PC-3 (cell line): ENCODE results near the gene CHRND. TPM values are rescaled to one million over a fixed set of nuclear protein-coding genes. Genes with fewer than 3 reads are reported as not detected.

ENCODE experiments used
- ATAC-seq: fragments of 200-7000 bp; cut with Tn5 transposase; 2 replicates; pipeline ENCODE4 v1.9.1; 2020; ENCODE audit warnings: mild to moderate bottlenecking, moderate library complexity
- BruUV-seq: library from RNA; stranded (reverse); fragments of 400-500 nt; replicated peaks from 2 replicates; lab custom pipeline; 2021; lab: Mats Ljungman, UMichigan
- CTCF ChIA-PET: fragments of 300-600 bp; sonication (Branson Sonifier 250); formaldehyde crosslinking; loops from one replicate; lab custom pipeline; 2022; ENCODE audit warnings: antibody characterized with exemption; lab: Charles Lee
- POLR2A ChIA-PET: fragments of 300-600 bp; sonication (Branson Sonifier 250); formaldehyde crosslinking; loops from one replicate; lab custom pipeline; 2022; ENCODE audit warnings: antibody characterized with exemption; ENCODE audit not compliant: unreplicated experiment; lab: Charles Lee
- DNase-seq: peaks from one replicate; pipeline ENCODE4 v3.0.0-alpha.2; 2015
- H2AFZ ChIP-seq: fragments of 300-600 bp; sonication (generic); 2 replicates; pipeline ENCODE4 v1.6.0; 2016; ENCODE audit warnings: antibody characterized with exemption, low read length
- H3F3A ChIP-seq: fragments of 300-600 bp; sonication (generic); one replicate; pipeline ENCODE4 v1.6.0; 2017; ENCODE audit warnings: antibody characterized with exemption, low read length, control low read depth, mild to moderate bottlenecking; ENCODE audit not compliant: unreplicated experiment
- H3K27ac ChIP-seq: fragments of 300-600 bp; sonication (generic); 2 replicates; pipeline ENCODE4 v1.5.1; 2016; ENCODE audit warnings: mild to moderate bottlenecking, low read length
- H3K27me3 ChIP-seq: fragments of 300-600 bp; sonication (generic); 2 replicates; pipeline ENCODE4 v1.6.1; 2016; ENCODE audit warnings: low read length, mixed read lengths
- H3K36me3 ChIP-seq: fragments of 300-600 bp; sonication (generic); 2 replicates; pipeline ENCODE4 v1.6.1; 2016; ENCODE audit warnings: low read depth, mixed run types, low read length, mixed read lengths
- H3K4me1 ChIP-seq: fragments of 300-600 bp; sonication (generic); 2 replicates; pipeline ENCODE4 v1.5.1; 2016; ENCODE audit warnings: low read length; ENCODE audit not compliant: insufficient read depth
- H3K4me2 ChIP-seq: fragments of 300-600 bp; sonication (generic); 2 replicates; pipeline ENCODE4 v1.6.0; 2016; ENCODE audit warnings: low read length
- H3K4me3 ChIP-seq: fragments of 300-600 bp; sonication (generic); 2 replicates; pipeline ENCODE4 v1.5.1; 2016; ENCODE audit warnings: mild to moderate bottlenecking, low read length, mixed read lengths
- H3K79me2 ChIP-seq: fragments of 300-600 bp; sonication (generic); 2 replicates; pipeline ENCODE4 v1.6.1; 2017; ENCODE audit warnings: low read length, mixed read lengths
- H3K9ac ChIP-seq: fragments of 300-600 bp; sonication (generic); 2 replicates; pipeline ENCODE4 v1.6.0; 2016; ENCODE audit warnings: mild to moderate bottlenecking, low read length
- H3K9me2 ChIP-seq: fragments of 300-600 bp; sonication (generic); replicated peaks from 2 replicates; pipeline ENCODE4 v1.6.1; 2016; ENCODE audit warnings: mixed run types, low read length, mixed read lengths
- H3K9me3 ChIP-seq: fragments of 300-600 bp; sonication (generic); 2 replicates; pipeline ENCODE4 v1.6.1; 2016; ENCODE audit warnings: low read length, mixed read lengths
- H4K20me1 ChIP-seq: fragments of 300-600 bp; sonication (generic); 2 replicates; pipeline ENCODE4 v1.6.1; 2016; ENCODE audit warnings: low read length, mixed read lengths
- EZH2 ChIP-seq: fragments of 300-600 bp; sonication (generic); IDR thresholded peaks from one replicate; pipeline ENCODE4 v1.6.1; 2017; ENCODE audit warnings: antibody characterized with exemption, mild to moderate bottlenecking, low read length; ENCODE audit not compliant: unreplicated experiment
- EZH2phosphoT487 ChIP-seq: fragments of 300-600 bp; sonication (generic); IDR thresholded peaks from 2 replicates; pipeline ENCODE4 v1.6.1; 2018; ENCODE audit warnings: mild to moderate bottlenecking, antibody characterized with exemption, low read length, borderline replicate concordance
- intact Hi-C: fragments of 100-400 bp; cut with micrococcal nuclease; formaldehyde crosslinking; loops from 2 replicates; pipeline ENCODE4 v1.9.0; 2023
- total RNA-seq: library from RNA; depleted of rRNA; stranded (reverse); fragments of >200 nt; gene quantifications from 2 replicates; pipeline ENCODE4 v1.2.3, GENCODE V29; 2014
- TF ChIP-seq, protein P1 (sequence below): fragments of 300-600 bp; sonication (generic); conservative IDR thresholded peaks from 2 replicates; pipeline ENCODE4 v1.5.1; 2017; ENCODE audit warnings: antibody characterized with exemption, low read depth, mild to moderate bottlenecking, low read length

Gene CHRND
- total RNA-seq, 1 experiment from 2014 or later, result not detected

DNA sequence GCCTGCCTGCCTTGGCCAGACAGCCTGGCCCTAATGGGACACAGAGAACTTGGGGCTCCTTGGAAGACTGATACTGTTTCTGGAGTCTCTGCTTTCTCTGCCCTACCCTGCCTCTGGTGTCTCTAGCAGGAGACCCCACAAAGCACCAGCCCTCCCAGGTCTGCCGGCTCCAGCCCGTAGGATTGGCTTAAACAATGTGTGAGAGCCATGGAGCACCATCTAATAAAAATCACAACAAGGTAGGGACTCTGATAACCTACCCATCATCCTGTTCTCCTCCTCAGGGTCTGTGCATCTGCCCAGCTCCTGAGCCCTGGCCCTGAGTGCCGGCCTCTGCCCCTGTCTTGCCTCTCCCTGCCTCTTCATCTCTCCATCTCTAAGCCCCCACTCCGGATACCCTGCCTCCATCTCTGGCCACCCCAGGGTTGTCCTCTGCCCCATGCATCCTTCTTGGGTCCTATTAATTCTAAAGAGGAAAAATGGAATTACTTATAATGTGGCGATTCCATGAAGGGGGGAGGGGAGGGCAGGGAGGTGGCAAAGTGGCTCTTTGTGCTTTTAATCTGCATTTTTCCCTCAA is 37.1 kb upstream of the CHRND start:
- TF ChIP-seq, protein P1, sequence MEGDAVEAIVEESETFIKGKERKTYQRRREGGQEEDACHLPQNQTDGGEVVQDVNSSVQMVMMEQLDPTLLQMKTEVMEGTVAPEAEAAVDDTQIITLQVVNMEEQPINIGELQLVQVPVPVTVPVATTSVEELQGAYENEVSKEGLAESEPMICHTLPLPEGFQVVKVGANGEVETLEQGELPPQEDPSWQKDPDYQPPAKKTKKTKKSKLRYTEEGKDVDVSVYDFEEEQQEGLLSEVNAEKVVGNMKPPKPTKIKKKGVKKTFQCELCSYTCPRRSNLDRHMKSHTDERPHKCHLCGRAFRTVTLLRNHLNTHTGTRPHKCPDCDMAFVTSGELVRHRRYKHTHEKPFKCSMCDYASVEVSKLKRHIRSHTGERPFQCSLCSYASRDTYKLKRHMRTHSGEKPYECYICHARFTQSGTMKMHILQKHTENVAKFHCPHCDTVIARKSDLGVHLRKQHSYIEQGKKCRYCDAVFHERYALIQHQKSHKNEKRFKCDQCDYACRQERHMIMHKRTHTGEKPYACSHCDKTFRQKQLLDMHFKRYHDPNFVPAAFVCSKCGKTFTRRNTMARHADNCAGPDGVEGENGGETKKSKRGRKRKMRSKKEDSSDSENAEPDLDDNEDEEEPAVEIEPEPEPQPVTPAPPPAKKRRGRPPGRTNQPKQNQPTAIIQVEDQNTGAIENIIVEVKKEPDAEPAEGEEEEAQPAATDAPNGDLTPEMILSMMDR, result no peak
- TF ChIP-seq EZH2 (no peak), EZH2phosphoT487 (no peak)
- H3K27me3 ChIP-seq, result no peaks in the 10 kb centered on the region
- no peak for ATAC-seq

DNA sequence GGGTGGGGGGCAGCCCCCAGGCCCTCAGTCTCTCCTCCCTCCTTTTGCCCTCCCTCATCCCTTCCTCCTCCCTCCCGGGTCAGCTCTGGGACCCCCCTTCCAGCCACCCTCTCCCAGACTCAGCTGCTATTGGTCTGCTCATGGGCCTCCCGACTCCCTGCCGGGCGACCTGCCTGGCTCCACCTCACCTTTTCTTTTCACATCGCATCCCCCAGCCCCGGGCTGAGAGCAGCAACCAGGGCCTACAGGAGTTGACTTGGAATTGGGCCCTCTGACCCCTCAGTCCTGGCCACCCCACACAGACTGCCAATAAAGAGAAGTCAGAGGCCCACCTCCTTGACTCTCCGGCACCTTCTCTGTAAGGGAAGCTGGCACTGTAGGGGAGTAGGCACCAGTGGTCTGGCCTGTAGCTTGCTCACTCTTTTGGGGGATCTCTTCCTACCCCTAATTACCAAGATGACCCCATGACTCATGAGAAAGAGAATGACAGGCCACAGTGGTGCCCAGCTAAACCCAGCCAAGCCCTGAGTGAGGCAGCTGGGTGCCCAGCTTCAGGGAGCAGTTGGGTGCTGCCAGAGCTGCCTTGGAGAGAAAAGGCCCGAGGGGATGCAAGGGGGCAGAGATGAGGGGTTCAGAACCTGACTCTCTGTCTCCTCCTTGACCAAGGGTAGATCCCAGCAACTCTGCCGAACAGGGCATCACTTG is 36.3 kb upstream of the CHRND start:
- Histone ChIP-seq H3K27me3 (no peaks in the 10 kb centered on the region), H3K79me2 (no peaks in the 10 kb centered on the region), H3K9me2 (no peaks in the 10 kb centered on the region), H3K4me2 (no peak overlapping the region), H3F3A (no peaks in the 10 kb centered on the region), H3K27ac (no peak overlapping the region), H2AFZ (no peak overlapping the region), H4K20me1 (no peaks in the 10 kb centered on the region), H3K4me1 (no peaks in the 10 kb centered on the region), H3K36me3 (no peaks in the 10 kb centered on the region), H3K9me3 (no peaks in the 10 kb centered on the region), H3K4me3 (no peak overlapping the region), H3K9ac (no peak overlapping the region)
- intact Hi-C loops, result no loop called here
- BruUV-seq, result no TSS peak
- DNase-seq (no peak), ATAC-seq (no peak)
- TF ChIP-seq EZH2 (no peak), EZH2phosphoT487 (no peak)
- TF ChIP-seq, protein P1, result no peak
- CTCF ChIA-PET, result no interaction called here
- POLR2A ChIA-PET, result no interaction called here

More for the DNA sequence above, 37.1 kb upstream of the CHRND start:
- Histone ChIP-seq H3K4me1 (no peaks in the 10 kb centered on the region), H3K27ac (no peak overlapping the region), H3F3A (no peaks in the 10 kb centered on the region), H3K9me3 (no peaks in the 10 kb centered on the region), H2AFZ (no peak overlapping the region), H3K36me3 (no peaks in the 10 kb centered on the region), H3K79me2 (no peaks in the 10 kb centered on the region), H3K9me2 (no peaks in the 10 kb centered on the region), H3K9ac (no peak overlapping the region), H3K4me2 (no peak overlapping the region), H4K20me1 (no peaks in the 10 kb centered on the region), H3K4me3 (no peak overlapping the region)
- intact Hi-C loops, result no loop called here
- ChIA-PET CTCF (no interaction called here), POLR2A (no interaction called here)
- BruUV-seq, result no TSS peak
- DNase-seq, result no peak
